Loucy (cell line): Measurements from ENCODE around the gene CABLES1.

ENCODE experiments used
- EZH2phosphoT487 ChIP-seq: fragments of 200-600 bp; IDR thresholded peaks from 2 replicates; pipeline ENCODE4 v1.6.1; 2018; ENCODE audit warnings: antibody characterized with exemption, mild to moderate bottlenecking, moderate library complexity, borderline replicate concordance
- TF ChIP-seq, protein P1 (sequence below): fragments of 200-600 bp; sonication (generic); conservative IDR thresholded peaks from 2 replicates; pipeline ENCODE4 v1.5.1; 2014; ENCODE audit warnings: mild to moderate bottlenecking, antibody characterized with exemption, low read length

DNA sequence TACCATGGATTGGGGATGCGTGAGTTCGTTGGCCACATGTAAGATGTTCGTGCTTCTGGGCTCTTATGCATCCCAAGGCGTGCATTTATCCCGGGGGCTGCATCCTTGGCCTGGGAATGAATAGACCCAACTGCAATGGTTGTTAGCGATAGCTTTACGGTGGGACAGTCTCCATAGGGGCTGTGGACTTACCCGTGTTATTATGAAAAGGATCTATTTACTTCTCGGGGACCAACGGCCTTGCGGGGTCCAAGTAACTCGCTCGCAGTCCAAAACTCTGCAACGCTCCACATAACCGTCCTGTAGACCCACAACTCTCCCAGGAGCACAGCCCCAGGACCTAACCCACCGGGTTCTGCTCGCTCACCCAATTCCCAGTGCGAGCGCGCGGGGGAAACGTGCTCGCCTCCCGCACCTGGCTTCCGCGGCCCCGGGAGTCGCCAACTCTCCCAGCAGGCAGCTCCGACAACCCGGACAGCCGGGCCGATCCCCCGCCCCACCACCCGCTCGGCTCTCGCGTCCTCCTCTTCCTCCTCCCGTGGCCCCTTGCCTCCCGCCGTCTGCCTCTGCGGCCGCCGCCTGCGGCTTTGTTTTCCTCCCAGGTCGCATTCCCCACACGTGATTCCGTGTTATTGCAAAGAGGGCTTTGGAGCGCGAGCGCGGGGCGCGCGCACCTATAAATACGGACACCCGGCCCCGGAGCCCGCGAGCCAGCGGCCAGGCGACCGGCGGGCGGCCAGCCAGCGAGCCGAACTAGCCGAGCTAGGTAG, at the start of gene CABLES1:
- TF ChIP-seq, protein P1, sequence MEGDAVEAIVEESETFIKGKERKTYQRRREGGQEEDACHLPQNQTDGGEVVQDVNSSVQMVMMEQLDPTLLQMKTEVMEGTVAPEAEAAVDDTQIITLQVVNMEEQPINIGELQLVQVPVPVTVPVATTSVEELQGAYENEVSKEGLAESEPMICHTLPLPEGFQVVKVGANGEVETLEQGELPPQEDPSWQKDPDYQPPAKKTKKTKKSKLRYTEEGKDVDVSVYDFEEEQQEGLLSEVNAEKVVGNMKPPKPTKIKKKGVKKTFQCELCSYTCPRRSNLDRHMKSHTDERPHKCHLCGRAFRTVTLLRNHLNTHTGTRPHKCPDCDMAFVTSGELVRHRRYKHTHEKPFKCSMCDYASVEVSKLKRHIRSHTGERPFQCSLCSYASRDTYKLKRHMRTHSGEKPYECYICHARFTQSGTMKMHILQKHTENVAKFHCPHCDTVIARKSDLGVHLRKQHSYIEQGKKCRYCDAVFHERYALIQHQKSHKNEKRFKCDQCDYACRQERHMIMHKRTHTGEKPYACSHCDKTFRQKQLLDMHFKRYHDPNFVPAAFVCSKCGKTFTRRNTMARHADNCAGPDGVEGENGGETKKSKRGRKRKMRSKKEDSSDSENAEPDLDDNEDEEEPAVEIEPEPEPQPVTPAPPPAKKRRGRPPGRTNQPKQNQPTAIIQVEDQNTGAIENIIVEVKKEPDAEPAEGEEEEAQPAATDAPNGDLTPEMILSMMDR = no peak
- no peak for TF ChIP-seq EZH2phosphoT487
